ENCODE results near the gene PJVK.
"Not testable (repeated sequence)": the region's sequence is repeated elsewhere in the genome, so short reads cannot be mapped to it uniquely, and the experiment has no call there.

The PJVK gene

GRCh38 chr2:178404368-178404767, 46.8 kb upstream of the PJVK start:
- Histone ChIP-seq H3F3A (ENCODE audit: control insufficient read depth, insufficient read depth) (no peaks in the 10 kb centered on the region), H3K9me2 (replicated peaks; ENCODE audit: control insufficient read depth, low read length) (no peaks in the 10 kb centered on the region), H3K27ac (ENCODE audit: low read depth, low read length) (no peak overlapping the region), H3K4me2 (ENCODE audit: low read length) (no peak overlapping the region), H3K36me3 (ENCODE audit: control insufficient read depth, low read length) (no peaks in the 10 kb centered on the region), H3K4me3 (ENCODE audit: low read length) (no peak overlapping the region), H3K9me3 (ENCODE audit: control insufficient read depth, insufficient read depth, low read length) (no peaks in the 10 kb centered on the region), H3K79me2 (ENCODE audit: control insufficient read depth, low read length) (no peaks in the 10 kb centered on the region), H3K4me1 (ENCODE audit: control insufficient read depth, low read length) (no peaks in the 10 kb centered on the region), H3K27me3 (ENCODE audit: control insufficient read depth, low read length) (peaks cover 5% of the 10 kb centered on the region; the same call in 1 of the 2 replicates), H4K20me1 (ENCODE audit: control insufficient read depth, insufficient read depth, low read depth, low read length) (no peaks in the 10 kb centered on the region)
- TF ChIP-seq EZH2phosphoT487 (IDR thresholded peaks at IDR 0.05; ENCODE audit: borderline replicate concordance, low read length) = no peak
- TF ChIP-seq, protein P1, sequence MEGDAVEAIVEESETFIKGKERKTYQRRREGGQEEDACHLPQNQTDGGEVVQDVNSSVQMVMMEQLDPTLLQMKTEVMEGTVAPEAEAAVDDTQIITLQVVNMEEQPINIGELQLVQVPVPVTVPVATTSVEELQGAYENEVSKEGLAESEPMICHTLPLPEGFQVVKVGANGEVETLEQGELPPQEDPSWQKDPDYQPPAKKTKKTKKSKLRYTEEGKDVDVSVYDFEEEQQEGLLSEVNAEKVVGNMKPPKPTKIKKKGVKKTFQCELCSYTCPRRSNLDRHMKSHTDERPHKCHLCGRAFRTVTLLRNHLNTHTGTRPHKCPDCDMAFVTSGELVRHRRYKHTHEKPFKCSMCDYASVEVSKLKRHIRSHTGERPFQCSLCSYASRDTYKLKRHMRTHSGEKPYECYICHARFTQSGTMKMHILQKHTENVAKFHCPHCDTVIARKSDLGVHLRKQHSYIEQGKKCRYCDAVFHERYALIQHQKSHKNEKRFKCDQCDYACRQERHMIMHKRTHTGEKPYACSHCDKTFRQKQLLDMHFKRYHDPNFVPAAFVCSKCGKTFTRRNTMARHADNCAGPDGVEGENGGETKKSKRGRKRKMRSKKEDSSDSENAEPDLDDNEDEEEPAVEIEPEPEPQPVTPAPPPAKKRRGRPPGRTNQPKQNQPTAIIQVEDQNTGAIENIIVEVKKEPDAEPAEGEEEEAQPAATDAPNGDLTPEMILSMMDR (IDR thresholded peaks at IDR 0.05; ENCODE audit: low read depth, low read length, poor library complexity, severe bottlenecking) = no peak

DNA sequence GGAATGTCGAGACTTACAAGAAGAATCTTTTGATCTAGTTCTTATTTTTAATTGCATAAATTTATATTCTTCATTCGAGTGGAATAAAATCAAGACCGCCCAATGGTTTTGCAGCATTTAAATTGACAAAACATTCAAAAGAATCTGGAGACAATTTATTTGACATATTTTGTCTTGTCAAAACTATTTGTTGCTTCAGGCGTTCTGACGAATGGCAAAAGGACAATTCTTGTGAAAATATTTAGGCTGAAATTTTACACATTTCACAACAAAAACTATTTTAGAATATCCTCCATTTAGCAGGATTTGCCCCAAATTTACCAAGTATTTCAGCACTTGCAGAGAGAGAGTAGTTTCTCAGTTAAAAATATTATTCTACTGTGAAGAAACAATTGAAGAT, 41.9 kb upstream of the PJVK start:
- Histone ChIP-seq H3K4me1 (ENCODE audit: control insufficient read depth, low read length) (peaks cover 5% of the 10 kb centered on the region; the same call in 1 of the 2 replicates), H3K4me3 (ENCODE audit: low read length) (no peak overlapping the region), H3K79me2 (ENCODE audit: control insufficient read depth, low read length) (no peaks in the 10 kb centered on the region), H3K27me3 (ENCODE audit: control insufficient read depth, low read length) (no peaks in the 10 kb centered on the region), H3F3A (ENCODE audit: control insufficient read depth, insufficient read depth) (no peaks in the 10 kb centered on the region), H3K4me2 (ENCODE audit: low read length) (no peak overlapping the region), H3K9me3 (ENCODE audit: control insufficient read depth, insufficient read depth, low read length) (no peaks in the 10 kb centered on the region), H3K36me3 (ENCODE audit: control insufficient read depth, low read length) (no peaks in the 10 kb centered on the region), H3K27ac (ENCODE audit: low read depth, low read length) (no peak overlapping the region), H3K9me2 (replicated peaks; ENCODE audit: control insufficient read depth, low read length) (no peaks in the 10 kb centered on the region), H4K20me1 (ENCODE audit: control insufficient read depth, insufficient read depth, low read depth, low read length) (no peaks in the 10 kb centered on the region)
- no peak for TF ChIP-seq EZH2phosphoT487 (IDR thresholded peaks at IDR 0.05; ENCODE audit: borderline replicate concordance, low read length)
- TF ChIP-seq, protein P1 (IDR thresholded peaks at IDR 0.05; ENCODE audit: low read depth, low read length, poor library complexity, severe bottlenecking) = no peak

- Histone ChIP-seq H3F3A (ENCODE audit: control insufficient read depth, insufficient read depth) (no peaks in the 10 kb centered on the region), H3K9me2 (replicated peaks; ENCODE audit: control insufficient read depth, low read length) (no peaks in the 10 kb centered on the region), H3K4me2 (ENCODE audit: low read length) (no peak overlapping the region), H4K20me1 (ENCODE audit: control insufficient read depth, insufficient read depth, low read depth, low read length) (no peaks in the 10 kb centered on the region), H3K27ac (ENCODE audit: low read depth, low read length) (no peak overlapping the region), H3K4me1 (ENCODE audit: control insufficient read depth, low read length) (peaks cover 15% of the 10 kb centered on the region), H3K36me3 (ENCODE audit: control insufficient read depth, low read length) (no peaks in the 10 kb centered on the region), H3K4me3 (ENCODE audit: low read length) (no peak overlapping the region), H3K79me2 (ENCODE audit: control insufficient read depth, low read length) (peaks cover 5% of the 10 kb centered on the region), H3K27me3 (ENCODE audit: control insufficient read depth, low read length) (no peaks in the 10 kb centered on the region), H3K9me3 (ENCODE audit: control insufficient read depth, insufficient read depth, low read length) (no peaks in the 10 kb centered on the region)
- TF ChIP-seq, protein P1 (IDR thresholded peaks at IDR 0.05; ENCODE audit: low read depth, low read length, poor library complexity, severe bottlenecking) = no peak
- no peak for TF ChIP-seq EZH2phosphoT487 (IDR thresholded peaks at IDR 0.05; ENCODE audit: borderline replicate concordance, low read length)
Observed at GRCh38 chr2:178412047-178412446, 39.1 kb upstream of the PJVK start.

DNA sequence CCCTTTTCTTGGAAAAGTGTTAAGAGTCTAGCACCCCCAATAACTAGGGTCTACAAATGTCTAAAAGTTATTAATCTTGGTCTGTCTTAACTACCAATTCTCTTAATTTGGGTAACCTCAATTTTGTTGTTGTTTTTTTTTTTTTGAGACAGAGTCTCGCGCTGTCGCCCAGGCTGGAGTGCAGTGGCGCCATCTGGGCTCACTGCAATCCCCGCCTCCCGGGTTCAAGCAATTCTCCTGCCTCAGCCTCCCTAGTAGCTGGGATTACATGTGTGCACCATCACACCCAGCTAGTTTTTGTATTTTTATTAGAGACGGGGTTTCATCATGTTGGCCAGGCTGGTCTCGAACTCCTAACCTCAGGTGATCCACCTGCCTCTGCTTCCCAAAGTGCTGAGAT, 38.7 kb upstream of the PJVK start:
- H3K27me3 ChIP-seq (ENCODE audit: control insufficient read depth, low read length); H3K36me3 ChIP-seq (ENCODE audit: control insufficient read depth, low read length); H3K79me2 ChIP-seq (ENCODE audit: control insufficient read depth, low read length); H4K20me1 ChIP-seq (ENCODE audit: control insufficient read depth, insufficient read depth, low read depth, low read length); H3K27ac ChIP-seq (ENCODE audit: low read depth, low read length); H3K9me2 ChIP-seq (replicated peaks; ENCODE audit: control insufficient read depth, low read length); H3K4me3 ChIP-seq (ENCODE audit: low read length); H3K4me2 ChIP-seq (ENCODE audit: low read length); H3K9me3 ChIP-seq (ENCODE audit: control insufficient read depth, insufficient read depth, low read length); H3F3A ChIP-seq (ENCODE audit: control insufficient read depth, insufficient read depth): not testable (repeated sequence)
- peaks cover 15% of the 10 kb centered on the region for H3K4me1 ChIP-seq (ENCODE audit: control insufficient read depth, low read length)
